OCI-LY3 (cell line): ENCODE results near the gene IFNE.

Experiments used
- H2AFZ ChIP-seq: fragments of 200-600, 300-600 bp; shearing (Covaris generic); 2 replicates; pipeline ENCODE4 v1.6.0; 2014; ENCODE audit warnings: antibody characterized with exemption, low read depth, low read length
- H3K27ac ChIP-seq: fragments of 200-600, 300-600 bp; sonication (generic); 2 replicates; pipeline ENCODE4 v1.5.1; 2014; ENCODE audit warnings: mild to moderate bottlenecking, low read length, moderate library complexity, mixed read lengths
- H3K27me3 ChIP-seq: fragments of 200-600, 300-600 bp; sonication (generic); 2 replicates; pipeline ENCODE4 v1.6.1; 2014; ENCODE audit warnings: low read depth, low read length, mixed read lengths
- H3K36me3 ChIP-seq: fragments of 200-600, 300-600 bp; sonication (generic); replicated peaks from 2 replicates; pipeline ENCODE3; 2014; ENCODE audit warnings: low read depth, low read length, mixed read lengths
- H3K4me1 ChIP-seq: fragments of 300-600, 200-600 bp; sonication (generic); 2 replicates; pipeline ENCODE4 v1.6.1; 2014; ENCODE audit warnings: low read length, mixed read lengths
- H3K4me2 ChIP-seq: fragments of 200-600, 300-600 bp; sonication (generic); 2 replicates; pipeline ENCODE4 v1.6.1; 2014; ENCODE audit warnings: low read length, mixed read lengths
- H3K4me3 ChIP-seq: fragments of 300-600, 200-600 bp; sonication (generic); 2 replicates; pipeline ENCODE4 v1.5.1; 2014; ENCODE audit warnings: antibody characterized with exemption, mild to moderate bottlenecking, low read length, moderate library complexity
- H3K79me2 ChIP-seq: fragments of 300-600, 200-600 bp; shearing (Covaris generic); 2 replicates; pipeline ENCODE4 v1.6.1; 2014; ENCODE audit warnings: mild to moderate bottlenecking, low read length, mixed read lengths
- H3K9ac ChIP-seq: fragments of 300-600, 200-600 bp; shearing (Covaris generic); 2 replicates; pipeline ENCODE4 v1.6.0; 2014; ENCODE audit warnings: mild to moderate bottlenecking, low read length, moderate library complexity
- H3K9me3 ChIP-seq: fragments of 200-600, 300-600 bp; shearing (Covaris generic); 2 replicates; pipeline ENCODE4 v1.6.1; 2014; ENCODE audit warnings: low read length, mixed read lengths; ENCODE audit not compliant: insufficient read depth
- H4K20me1 ChIP-seq: fragments of 200-600, 300-600 bp; sonication (generic); 2 replicates; pipeline ENCODE4 v1.6.1; 2016; ENCODE audit warnings: low read length, mixed read lengths; ENCODE audit not compliant: insufficient read depth
- CTCF ChIP-seq: fragments of 200-600, 300-600 bp; sonication (generic); IDR thresholded peaks from 2 replicates; pipeline ENCODE4 v1.5.1; 2014; ENCODE audit warnings: antibody characterized with exemption, low read length, low read depth
- EZH2phosphoT487 ChIP-seq: fragments of 200-600 bp; shearing (Covaris generic); IDR thresholded peaks from 2 replicates; pipeline ENCODE4 v1.6.1; 2018; ENCODE audit warnings: antibody characterized with exemption, mixed run types, low read depth

The IFNE gene

GRCh38 chr9:21482213-21482612 is at the start of gene IFNE:
Gene IFNE (minus strand): TSS chr9:21482313. CDS start chr9:21481694, 619 bp downstream.
- Histone ChIP-seq H3K4me1 (peaks cover 16% of the 10 kb centered on the region), H3K36me3 (no peaks in the 10 kb centered on the region)

GRCh38 chr9:21528123-21528808 is 46.2 kb upstream of the IFNE start:
- TF ChIP-seq EZH2phosphoT487: no peak
- TF ChIP-seq CTCF: no peak
- H3K27ac ChIP-seq: no peak overlapping the region
- H3K4me1 ChIP-seq: 0 out of 2 replicates have a peak, but pooled peaks cover 3% of the 10 kb centered on the region
- no peaks in the 10 kb centered on the region for H3K79me2 ChIP-seq
- no peaks in the 10 kb centered on the region for H3K36me3 ChIP-seq
- H3K9me3 ChIP-seq: no peaks in the 10 kb centered on the region
- H3K4me3 ChIP-seq: no peak overlapping the region
- H3K27me3 ChIP-seq: peaks cover 3% of the 10 kb centered on the region; the same call in 1 of the 2 replicates
- no peak overlapping the region for H2AFZ ChIP-seq
- H3K4me2 ChIP-seq: no peak overlapping the region
- no peaks in the 10 kb centered on the region for H4K20me1 ChIP-seq
- H3K9ac ChIP-seq: no peak overlapping the region

More at GRCh38 chr9:21482213-21482612, at the start of gene IFNE:
- H3K4me3 ChIP-seq: no peak within 1 kb of the TSS
- no peak within 1 kb of the TSS for H2AFZ ChIP-seq
- no peaks in the 10 kb centered on the region for H4K20me1 ChIP-seq
- H3K27me3 ChIP-seq: peaks cover 3% of the 10 kb centered on the region; the same call in 1 of the 2 replicates
- H3K9ac ChIP-seq: no peak within 1 kb of the TSS
- no peaks in the 10 kb centered on the region for H3K79me2 ChIP-seq
- no peak for TF ChIP-seq EZH2phosphoT487
- no peak for TF ChIP-seq CTCF
- peak within 1 kb of the TSS; percentile 36 for H3K4me2 ChIP-seq
- no peaks in the 10 kb centered on the region; the same call in 1 of the 2 replicates for H3K9me3 ChIP-seq
- no peak within 1 kb of the TSS for H3K27ac ChIP-seq

- Histone ChIP-seq H3K9me3 (no peaks in the 10 kb centered on the region), H3K4me2 (no peak overlapping the region), H3K27me3 (peaks cover 3% of the 10 kb centered on the region; the same call in 1 of the 2 replicates), H3K4me1 (0 out of 2 replicates have a peak, but pooled peaks cover 3% of the 10 kb centered on the region), H4K20me1 (no peaks in the 10 kb centered on the region), H3K36me3 (no peaks in the 10 kb centered on the region), H3K27ac (no peak overlapping the region), H2AFZ (no peak overlapping the region), H3K4me3 (no peak overlapping the region), H3K79me2 (no peaks in the 10 kb centered on the region), H3K9ac (no peak overlapping the region)
- TF ChIP-seq CTCF (peak; percentile 15), EZH2phosphoT487 (no peak)
Observed at GRCh38 chr9:21527579-21527978, 45.5 kb upstream of the IFNE start.

GRCh38 chr9:21525174-21525573 is 43.1 kb upstream of the IFNE start:
- Histone ChIP-seq H3K79me2 (no peaks in the 10 kb centered on the region), H3K4me1 (no peaks in the 10 kb centered on the region), H4K20me1 (no peaks in the 10 kb centered on the region), H3K9me3 (no peaks in the 10 kb centered on the region), H3K27ac (no peak overlapping the region), H2AFZ (no peak overlapping the region), H3K9ac (no peak overlapping the region), H3K36me3 (no peaks in the 10 kb centered on the region), H3K4me3 (no peak overlapping the region), H3K4me2 (no peak overlapping the region), H3K27me3 (peaks cover 3% of the 10 kb centered on the region; the same call in 1 of the 2 replicates)
- TF ChIP-seq CTCF: no peak
- TF ChIP-seq EZH2phosphoT487: no peak
